Effector CD4-positive, alpha-beta T cell (primary cell): ENCODE data around the gene NHS.

Source experiments
- DNase-seq: peaks from one replicate; pipeline ENCODE4 v3.0.0-alpha.2; 2020

The NHS gene

GRCh38 chrX:17595456-17596035 is 220.5 kb downstream of the NHS start:
- no peak for DNase-seq

DNA sequence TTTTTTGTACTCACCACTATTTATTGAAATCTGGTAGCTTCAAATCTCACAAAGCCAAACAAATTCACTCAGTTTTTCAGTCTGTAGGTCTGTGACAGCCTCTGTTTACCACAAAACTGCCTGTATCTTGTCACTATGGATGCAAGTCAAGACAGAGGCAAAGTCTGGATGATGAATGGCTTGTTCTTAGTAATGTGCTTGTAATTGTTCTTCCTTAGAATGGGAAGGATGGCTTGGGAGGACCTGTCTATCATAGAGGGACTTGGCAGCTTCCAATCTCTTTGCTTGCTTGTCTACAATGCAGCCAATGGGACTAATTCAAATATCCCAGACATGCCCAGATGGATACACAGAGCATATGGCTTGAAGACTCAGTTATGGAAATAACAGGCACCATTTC is 221.1 kb downstream of the NHS start:
- DNase-seq: no peak

DNA sequence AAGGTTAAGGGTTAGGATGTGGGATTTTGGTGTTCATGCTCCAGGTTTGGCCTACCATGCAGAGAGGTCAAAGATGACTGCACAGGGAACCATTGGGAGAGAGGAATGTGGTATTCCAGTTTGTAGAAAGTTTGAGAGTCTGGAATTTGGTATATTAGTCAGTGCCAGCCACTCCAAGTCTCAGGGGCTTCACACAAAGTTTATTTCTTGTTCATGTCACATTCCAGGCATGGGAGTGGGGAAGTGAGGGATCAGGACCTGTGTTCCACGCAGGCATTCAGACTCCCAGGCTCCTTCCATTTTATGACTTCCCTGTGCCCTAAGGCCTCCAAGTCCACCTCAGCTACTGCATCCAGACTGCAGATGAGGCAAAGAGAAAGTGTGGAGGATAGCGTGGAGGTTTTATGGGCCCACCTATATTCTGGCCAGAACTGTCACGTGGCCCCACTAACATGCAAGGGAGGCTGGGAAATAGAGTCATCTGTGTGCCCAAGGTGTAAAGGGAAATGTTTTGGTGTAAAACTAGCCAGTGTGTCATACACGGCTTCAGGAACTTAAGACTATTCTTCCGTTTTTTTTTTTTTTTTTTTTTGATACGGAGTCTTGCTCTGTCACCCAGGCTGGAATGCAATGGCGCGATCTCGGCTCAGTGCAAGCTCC is 221.7 kb downstream of the NHS start:
- DNase-seq: no peak

DNA sequence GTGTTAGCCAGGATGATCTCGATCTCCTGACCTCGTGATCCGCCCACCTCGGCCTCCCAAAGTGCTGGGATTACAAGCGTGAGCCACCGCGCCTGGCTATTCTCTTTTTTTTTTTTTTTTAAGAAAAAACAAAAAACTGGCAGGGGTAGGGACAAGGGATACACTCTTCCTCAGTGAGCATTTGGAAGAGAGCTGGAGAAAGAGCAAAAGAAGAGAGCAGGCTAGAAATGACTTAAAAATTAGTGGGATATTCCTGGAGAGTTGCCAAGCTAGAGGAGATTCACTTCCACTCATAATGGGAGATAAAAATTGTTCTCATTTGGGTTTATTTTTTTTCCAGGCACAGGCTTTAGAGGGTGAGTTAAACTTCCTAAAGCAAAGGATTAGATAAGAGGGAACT is 222.3 kb downstream of the NHS start:
- no peak for DNase-seq

- DNase-seq: no peak
Observed at GRCh38 chrX:17597836-17598439, 222.9 kb downstream of the NHS start.

DNA sequence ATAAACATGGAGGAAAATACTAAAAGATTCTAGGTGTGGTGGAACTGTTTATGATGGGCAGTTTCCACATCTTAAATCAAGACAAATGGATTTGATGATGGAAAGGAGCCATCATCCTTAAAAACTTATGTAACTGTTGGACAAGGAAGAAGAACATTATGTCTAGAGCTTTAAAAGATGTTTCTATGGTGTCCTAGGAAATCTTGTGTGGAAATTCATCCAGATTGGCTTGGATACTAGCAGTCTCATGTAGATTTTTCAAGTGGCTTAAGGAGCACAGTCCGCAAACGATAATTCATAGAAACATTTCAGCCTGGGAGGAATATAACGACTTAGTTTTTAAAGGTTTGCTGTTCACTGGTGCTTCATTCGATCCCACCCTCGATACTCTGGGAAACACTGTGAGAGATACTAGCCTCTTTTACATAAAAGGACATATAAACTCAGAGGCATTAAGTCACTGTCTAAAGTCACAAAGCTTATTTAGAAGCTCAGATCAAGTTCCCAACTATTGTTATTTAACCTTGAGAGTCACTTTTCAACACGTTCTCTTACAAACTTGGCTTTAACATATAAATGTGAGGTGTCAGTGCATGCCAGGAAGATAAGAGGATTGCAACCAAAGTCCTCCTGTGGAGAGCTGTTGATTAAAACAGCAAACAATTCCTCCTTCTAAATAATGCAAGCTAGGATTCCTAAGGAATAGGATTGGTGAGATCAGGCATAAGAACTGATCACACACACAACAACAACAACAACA is 226.6 kb downstream of the NHS start:
- DNase-seq: no peak

GRCh38 chrX:17602245-17602644 is 227.2 kb downstream of the NHS start:
- DNase-seq: no peak

- DNase-seq: no peak
Observed at GRCh38 chrX:17603196-17603595, 228.2 kb downstream of the NHS start.

GRCh38 chrX:17605676-17606075 is 230.7 kb downstream of the NHS start:
- no peak for DNase-seq

- no peak for DNase-seq
Observed at GRCh38 chrX:17606231-17606630, 231.2 kb downstream of the NHS start.

DNA sequence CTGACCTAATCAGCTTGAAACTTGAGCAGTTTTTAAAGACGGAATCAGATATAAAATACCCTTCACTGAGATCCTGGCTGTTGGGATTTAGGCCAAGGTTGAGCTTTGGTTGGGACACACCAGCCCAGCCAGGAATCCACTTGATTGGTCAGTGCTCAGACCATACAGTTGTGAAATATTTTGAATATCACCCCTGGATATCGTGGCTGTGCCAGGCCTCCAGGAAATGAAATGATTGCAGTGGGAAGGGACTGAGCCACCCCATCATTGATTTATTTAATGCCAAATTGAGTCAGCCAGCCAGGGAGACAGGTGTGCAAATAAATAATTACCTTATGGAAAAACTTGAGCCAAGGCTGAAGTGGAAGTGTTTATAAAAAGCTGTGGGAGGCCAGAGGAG is 233.9 kb downstream of the NHS start:
- DNase-seq: no peak

DNA sequence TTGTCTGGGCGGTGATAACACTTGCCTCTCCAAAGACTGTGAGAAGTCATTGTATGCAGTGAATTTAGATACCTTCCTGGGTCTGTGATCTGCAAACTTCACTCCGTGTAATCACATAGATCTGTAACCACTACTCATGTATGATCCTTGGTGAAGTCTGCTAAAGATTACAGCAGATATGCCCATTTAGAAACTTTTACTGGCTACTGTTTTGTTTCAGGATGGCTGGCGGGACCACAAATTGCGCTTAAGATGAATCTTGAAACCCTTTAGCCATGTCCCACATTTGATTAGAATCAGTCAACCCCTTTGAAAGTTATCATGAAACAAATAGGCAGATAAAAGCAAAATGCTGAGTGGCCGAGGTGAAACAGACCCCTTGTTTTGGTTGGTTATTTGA is 235.8 kb downstream of the NHS start:
- DNase-seq: no peak

DNA sequence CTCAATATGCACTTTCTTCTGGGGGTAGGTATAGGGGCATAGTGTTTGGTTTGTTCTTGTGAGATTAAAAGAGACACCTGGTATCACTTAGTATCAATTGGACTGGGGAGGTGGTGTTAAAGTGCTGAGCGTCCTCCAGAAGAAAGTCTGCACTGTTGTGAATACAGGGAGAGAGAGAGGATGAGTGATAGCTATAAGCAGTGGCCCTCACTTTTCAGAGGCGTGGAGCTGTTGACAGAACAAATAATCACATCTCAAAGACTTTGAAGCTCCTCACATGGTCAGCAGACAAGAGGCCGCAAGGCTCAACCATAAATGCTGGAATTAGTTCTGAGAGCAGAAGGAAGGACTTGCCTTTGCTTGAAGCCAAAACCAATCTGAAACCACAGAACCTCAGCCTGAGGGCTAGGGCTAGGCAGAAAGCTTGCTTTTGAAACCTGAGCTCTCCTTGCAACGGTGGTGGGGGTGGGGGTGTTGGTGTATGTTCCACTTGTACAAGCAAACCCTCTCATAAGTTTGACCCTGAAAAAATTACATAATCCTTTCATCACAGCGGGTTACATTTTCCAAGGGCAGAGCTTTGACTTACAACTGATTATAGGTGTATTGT is 239.1 kb downstream of the NHS start:
- DNase-seq: no peak

DNA sequence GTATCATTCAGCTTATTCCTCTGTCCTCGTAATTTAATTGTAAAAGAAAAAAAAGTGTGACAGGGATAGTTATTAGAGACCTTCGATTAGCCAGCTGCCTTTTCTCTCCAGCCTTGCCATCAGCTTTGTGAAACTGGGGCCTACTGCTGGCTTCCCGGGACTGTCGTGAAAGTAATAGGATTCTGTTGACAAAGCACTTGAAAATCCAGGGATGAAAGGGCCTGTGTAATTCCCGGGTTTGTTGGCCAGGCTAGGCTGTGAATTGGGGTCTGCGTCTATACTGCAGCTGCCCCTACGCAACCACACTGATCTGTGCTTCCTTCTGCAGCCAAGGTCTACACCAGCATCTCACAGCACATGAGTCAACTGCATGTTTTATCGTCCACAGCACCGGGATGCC is 241.9 kb downstream of the NHS start:
- no peak for DNase-seq

GRCh38 chrX:17617806-17618205 is 242.8 kb downstream of the NHS start:
- DNase-seq: no peak

- no peak for DNase-seq
Observed at GRCh38 chrX:17621566-17622270, 246.7 kb downstream of the NHS start.

DNA sequence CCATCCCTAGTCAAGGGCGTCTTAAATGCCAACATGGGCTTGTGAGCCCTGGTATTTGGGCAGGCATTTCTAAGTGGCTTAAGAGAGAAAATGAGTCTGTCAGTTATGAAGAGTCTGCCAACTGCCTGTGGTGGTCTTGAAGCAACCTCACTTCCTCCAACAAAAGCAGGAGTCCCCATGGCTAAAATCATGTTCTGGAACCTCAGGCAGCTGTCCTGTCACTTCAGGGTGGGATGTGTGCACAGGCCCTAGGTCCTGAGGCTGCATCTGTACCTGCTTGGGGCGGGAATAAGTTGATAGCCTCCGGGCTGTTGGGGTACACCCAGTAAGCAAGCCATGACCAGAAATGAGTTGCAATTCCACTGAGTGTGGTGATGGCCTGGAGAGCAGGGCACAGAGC is 247.3 kb downstream of the NHS start:
- DNase-seq: no peak

DNA sequence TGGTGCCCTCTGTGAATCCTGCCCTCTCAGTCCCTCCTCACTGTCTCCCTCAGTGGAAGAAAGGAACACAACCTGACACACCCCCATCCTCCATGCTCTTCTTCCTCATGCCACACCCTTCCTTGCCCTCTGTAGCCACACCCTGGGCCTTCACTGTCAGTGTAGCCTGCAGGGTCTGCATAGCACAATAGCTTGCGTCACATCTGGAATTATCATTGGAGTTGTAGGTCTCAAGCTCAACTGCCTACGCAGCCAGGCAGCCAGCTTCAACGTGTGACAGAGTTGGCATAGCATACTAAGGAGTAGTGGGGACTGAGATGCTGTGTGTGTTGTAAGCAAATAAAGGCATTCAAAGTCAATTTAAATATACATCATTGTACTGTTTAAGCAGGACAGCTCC is 248.8 kb downstream of the NHS start:
- DNase-seq: no peak

DNA sequence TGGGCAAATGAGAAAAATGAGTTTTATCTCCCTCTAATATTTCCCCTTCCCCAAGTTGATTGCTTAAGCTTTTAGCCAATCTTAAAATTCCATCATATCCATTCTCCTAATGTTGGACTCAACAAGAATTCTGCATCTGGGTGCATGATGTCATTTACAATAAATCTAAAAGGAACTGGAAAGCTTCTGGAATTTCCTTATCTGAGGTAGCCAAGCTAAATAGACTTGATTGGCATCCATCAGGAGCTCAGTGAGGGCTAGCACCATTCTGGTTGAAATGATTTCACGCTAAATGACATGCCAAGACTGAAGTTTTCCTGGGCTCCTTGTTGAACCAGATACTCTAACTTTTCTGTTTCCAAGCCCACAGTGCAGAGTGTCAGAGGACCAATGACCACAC is 252.0 kb downstream of the NHS start:
- no peak for DNase-seq

DNA sequence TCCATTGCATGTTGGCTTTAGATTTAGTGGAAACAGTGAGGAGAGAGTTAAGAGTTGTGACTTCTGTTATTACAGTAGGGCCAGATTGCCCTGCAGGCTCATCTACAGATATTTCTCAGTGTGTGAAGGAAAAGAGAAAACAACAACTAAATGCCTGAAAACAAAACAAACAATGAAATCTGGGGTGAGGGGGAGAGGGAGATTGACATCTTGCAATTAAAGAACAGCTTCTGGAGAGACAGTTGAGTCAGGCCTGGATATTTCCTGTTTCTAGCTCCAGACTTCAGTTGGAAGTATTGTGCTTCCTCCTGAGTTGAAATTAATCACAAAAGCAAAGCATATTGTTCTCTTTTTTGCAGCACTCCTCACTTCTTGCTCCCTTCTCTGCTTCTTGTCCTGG is 254.0 kb downstream of the NHS start:
- DNase-seq: no peak

GRCh38 chrX:17629519-17629918 is 254.5 kb downstream of the NHS start:
- no peak for DNase-seq

DNA sequence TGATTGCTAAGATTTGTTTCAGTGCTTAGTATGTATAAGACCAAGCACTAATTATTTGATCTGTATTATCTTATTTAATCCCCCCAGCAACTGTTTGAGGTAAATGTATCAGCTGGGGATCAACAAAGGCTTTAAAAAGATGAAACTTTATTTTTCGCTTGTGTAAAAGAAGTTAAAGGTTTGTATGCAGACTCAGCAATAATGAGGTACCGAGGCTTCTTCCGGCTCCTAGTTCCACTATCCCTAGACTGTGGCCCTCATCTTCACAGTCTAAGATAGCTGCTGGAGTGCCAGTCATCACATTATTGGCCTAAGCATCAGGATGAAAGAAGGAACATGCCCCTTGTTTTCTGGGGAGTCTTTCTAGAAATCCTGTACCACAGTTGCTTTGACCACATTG is 256.6 kb downstream of the NHS start:
- DNase-seq: no peak

- no peak for DNase-seq
Observed at GRCh38 chrX:17632942-17633341, 257.9 kb downstream of the NHS start.
